D721Med (cell line): ENCODE measurements around the gene NF2.

Source experiments
- DNase-seq: peaks from one replicate; pipeline ENCODE4 v3.0.0; 2011; ENCODE audit warnings: low spot score; ENCODE audit not compliant: insufficient read length
- FAIRE-seq: peaks from 2 replicates; lab custom pipeline; 2011; peaks lifted over from hg19 to GRCh38; lab: Jason Lieb, UNC
- TF ChIP-seq, protein P1 (sequence below): IDR thresholded peaks from 2 replicates; pipeline ENCODE4 v1.5.1; 2012; ENCODE audit warnings: mild to moderate bottlenecking, control low read depth; ENCODE audit not compliant: insufficient read depth; ENCODE audit errors: missing control alignments

Gene NF2

DNA sequence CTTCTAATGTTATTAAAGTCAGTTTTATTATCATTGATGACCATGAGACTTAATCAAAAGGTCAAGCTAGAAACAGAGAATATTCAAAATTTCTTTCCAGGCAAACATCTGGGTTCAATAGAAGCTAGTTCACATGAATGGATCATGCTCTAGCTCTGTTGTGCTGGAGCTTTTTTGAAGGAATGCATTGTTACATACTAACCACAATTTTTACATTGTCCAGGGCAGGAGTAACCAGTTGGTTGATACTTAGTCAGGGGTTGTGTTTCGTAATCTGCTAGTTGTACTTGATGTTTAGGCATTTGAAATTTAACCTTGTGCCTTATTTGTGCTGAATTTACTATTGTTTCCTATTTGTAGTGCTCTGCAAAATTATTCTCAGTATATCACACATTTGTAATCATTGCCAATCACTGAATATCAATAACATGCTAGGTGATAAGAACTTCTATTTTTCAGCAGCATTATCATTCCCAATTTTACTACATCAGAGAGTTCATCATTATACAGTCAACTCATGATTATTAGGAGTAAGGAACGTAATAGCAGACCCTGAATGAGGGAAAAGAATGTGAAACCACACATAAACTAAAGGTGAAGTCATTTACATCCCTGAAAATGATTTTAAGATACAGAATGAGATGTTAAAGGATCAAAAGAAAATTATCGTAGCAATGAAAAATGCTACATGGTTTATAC lies 23.2 kb downstream of the NF2 start:
- TF ChIP-seq, protein P1, sequence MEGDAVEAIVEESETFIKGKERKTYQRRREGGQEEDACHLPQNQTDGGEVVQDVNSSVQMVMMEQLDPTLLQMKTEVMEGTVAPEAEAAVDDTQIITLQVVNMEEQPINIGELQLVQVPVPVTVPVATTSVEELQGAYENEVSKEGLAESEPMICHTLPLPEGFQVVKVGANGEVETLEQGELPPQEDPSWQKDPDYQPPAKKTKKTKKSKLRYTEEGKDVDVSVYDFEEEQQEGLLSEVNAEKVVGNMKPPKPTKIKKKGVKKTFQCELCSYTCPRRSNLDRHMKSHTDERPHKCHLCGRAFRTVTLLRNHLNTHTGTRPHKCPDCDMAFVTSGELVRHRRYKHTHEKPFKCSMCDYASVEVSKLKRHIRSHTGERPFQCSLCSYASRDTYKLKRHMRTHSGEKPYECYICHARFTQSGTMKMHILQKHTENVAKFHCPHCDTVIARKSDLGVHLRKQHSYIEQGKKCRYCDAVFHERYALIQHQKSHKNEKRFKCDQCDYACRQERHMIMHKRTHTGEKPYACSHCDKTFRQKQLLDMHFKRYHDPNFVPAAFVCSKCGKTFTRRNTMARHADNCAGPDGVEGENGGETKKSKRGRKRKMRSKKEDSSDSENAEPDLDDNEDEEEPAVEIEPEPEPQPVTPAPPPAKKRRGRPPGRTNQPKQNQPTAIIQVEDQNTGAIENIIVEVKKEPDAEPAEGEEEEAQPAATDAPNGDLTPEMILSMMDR: no peak
- DNase-seq (no peak), FAIRE-seq (no peak)

DNA sequence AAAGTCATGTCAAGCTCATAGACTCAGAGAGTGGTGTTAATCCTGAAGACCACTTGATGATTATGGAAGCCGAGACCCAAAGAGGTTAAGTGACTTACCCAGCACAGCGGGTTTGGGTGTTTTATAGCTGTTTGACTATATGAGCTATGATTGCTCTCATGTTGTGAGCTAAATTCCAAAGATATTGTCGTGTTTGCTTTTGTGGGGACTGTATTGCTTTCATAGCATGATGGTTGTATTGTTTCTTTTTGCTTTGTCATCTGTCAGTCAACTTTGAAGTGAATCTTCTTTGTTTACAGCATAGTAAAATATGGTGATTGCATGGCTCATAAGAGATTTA lies 23.7 kb downstream of the NF2 start:
- DNase-seq: no peak
- TF ChIP-seq, protein P1: no peak
- no peak for FAIRE-seq

DNA sequence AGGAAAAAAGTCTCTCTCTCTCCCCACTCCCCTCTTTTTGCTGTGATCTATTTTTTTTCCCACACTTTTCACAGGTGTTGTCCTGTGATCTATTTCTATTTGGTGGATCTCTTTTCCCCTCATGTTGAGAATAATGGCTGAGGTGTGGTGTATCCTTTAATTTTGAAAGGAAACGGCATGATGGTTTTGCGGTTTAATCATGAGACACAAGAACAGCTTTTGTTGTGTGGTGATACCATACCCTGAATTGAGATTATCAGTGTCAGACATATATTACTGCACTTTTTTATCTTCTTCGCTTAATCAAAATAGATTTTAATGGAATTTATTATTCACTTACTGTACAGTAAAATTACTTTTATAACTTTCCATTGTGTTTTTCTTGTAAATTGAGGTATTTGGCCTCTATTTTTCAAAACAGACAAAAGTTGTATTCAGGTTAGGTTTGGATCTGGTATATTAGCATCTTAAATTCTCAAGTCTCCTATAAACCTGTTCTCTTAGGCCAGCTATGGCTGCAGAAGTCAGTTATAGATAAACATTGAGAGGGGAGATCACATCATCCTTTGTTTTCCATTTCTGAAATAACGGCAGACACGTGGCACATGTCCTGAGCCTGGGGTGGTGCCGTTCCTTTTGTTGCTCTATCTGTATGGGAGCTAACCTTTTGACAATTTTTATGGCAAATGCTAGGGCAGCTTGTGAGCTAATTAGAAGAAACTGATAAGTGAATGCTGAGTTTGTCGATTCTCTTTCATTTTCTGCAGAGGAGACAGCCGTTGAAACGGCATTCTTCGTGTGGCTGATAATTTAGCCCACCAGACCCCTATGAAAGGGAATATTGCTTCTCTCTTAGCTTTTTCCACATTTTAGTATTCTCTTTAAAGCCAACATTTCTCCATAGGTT lies 25.8 kb downstream of the NF2 start:
- FAIRE-seq (no peak), DNase-seq (no peak)
- TF ChIP-seq, protein P1: no peak

DNA sequence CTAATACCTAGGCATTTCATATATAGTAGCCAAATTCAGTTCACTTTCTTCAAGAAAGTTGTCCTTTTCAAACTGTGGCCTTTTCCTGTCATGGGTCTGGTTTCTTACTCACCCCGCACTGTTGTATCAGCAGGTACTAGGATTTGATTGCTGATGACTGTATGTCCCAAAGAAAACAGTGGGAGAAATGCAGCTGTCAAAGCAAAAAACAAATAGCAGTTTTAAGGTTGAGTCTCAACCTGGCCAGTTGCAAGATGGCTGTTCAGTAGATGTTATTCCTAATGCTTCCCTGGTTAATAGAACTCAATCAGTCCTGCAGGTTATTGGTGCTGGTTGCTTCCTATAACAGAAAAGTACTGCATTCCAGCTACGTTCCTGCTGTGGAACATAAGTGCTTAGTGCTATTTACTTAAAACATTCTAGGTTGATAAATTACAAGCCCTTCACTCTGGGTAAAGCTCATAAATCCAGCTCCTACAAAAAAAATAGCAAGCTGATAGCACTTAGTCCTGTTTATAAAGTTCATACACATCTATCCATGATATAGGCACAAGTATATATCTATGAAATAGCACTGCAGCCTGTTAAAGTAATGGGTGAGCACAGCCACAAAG lies 26.6 kb downstream of the NF2 start:
- FAIRE-seq (no peak), DNase-seq (no peak)
- TF ChIP-seq, protein P1: no peak

DNA sequence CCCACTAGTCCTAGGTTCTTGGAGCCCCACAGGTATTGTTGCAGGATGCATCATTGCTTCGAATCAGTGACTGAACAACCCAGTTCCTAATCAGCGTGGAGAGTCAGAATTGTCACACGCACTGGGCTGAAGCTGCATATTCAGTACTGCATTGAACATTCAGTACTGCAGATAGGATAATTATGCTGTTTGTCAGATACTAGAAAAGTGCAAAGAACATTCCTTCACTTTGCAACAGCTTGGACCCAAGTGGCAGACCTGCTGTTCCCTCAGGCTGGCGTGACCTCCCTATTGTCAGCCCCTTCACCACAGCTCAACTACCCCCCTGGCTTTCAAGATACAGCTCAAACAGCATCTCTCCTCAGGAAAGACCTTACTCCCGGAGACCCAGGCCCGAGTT lies 27.6 kb downstream of the NF2 start:
- TF ChIP-seq, protein P1: no peak
- FAIRE-seq (no peak), DNase-seq (no peak)

DNA sequence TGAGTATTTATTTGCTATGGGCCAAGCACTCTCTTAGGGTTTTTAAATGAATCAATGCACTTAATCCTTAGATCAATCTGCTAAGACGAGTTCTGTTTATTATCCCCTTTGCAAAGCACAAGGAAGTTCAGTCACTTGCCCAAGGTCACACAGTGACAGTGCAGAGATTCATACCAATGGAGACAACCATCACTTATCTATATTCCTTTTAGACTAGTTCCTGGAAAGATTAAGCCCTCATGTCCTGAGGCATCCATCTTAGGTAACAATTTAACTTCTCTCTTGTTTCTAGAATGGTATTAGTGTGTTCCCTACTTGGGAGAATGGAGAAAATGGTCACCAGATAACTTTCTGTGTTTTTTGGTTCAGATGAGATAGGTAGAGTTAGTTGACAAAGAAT lies 28.3 kb downstream of the NF2 start:
- FAIRE-seq (no peak), DNase-seq (no peak)
- TF ChIP-seq, protein P1: no peak
